Neural crest cell (in vitro differentiated cells): ENCODE measurements around the gene GDF10. TPM values are rescaled to one million over a fixed set of nuclear protein-coding genes. Genes with fewer than 3 reads are reported as not detected.

ENCODE experiments used
- DNase-seq: peaks from one replicate; pipeline ENCODE4 v3.0.0; 2021; ENCODE audit warnings: low read depth, mixed read lengths, low spot score
- H3K27ac Mint-ChIP-seq: one replicate; pipeline ENCODE4 v1.8.0; 2021; ENCODE audit warnings: mild to moderate bottlenecking, mixed read lengths; ENCODE audit not compliant: unreplicated experiment
- H3K27me3 Mint-ChIP-seq: 2 replicates; pipeline ENCODE4 v1.8.0; 2021; ENCODE audit warnings: low read depth, mild to moderate bottlenecking, mixed read lengths
- H3K36me3 Mint-ChIP-seq: 2 replicates; pipeline ENCODE4 v1.8.0; 2021; ENCODE audit warnings: low read depth, mild to moderate bottlenecking, mixed read lengths
- H3K4me1 Mint-ChIP-seq: 2 replicates; pipeline ENCODE4 v1.8.0; 2021; ENCODE audit warnings: mixed read lengths
- H3K4me3 Mint-ChIP-seq: one replicate; pipeline ENCODE4 v1.8.0; 2021; ENCODE audit warnings: mild to moderate bottlenecking, mixed read lengths
- H3K9me3 Mint-ChIP-seq: 2 replicates; pipeline ENCODE4 v1.8.0; 2021; ENCODE audit warnings: mixed read lengths
- total RNA-seq: library from RNA; stranded (reverse); gene quantifications from 2 replicates; pipeline ENCODE4 v1.2.1, GENCODE V29; 2021
- TF ChIP-seq, protein P1 (sequence below): fragments of 200-600 bp; sonication (generic); conservative IDR thresholded peaks from 2 replicates; pipeline ENCODE4 v1.5.0; 2021; ENCODE audit warnings: antibody characterized with exemption, mild to moderate bottlenecking

The GDF10 gene
- total RNA-seq, 1 donor from 2014 or later, result 2.9 TPM

GRCh38 chr10:47258921-47259320 lies 41.1 kb upstream of the GDF10 start:
- no peaks in the 10 kb centered on the region for H3K36me3 Mint-ChIP-seq
- peaks cover 2% of the 10 kb centered on the region for H3K9me3 Mint-ChIP-seq
- H3K4me3 Mint-ChIP-seq, result no peak overlapping the region
- no peak for DNase-seq
- no peaks in the 10 kb centered on the region for H3K27me3 Mint-ChIP-seq
- no peak overlapping the region for H3K27ac Mint-ChIP-seq
- TF ChIP-seq, protein P1, sequence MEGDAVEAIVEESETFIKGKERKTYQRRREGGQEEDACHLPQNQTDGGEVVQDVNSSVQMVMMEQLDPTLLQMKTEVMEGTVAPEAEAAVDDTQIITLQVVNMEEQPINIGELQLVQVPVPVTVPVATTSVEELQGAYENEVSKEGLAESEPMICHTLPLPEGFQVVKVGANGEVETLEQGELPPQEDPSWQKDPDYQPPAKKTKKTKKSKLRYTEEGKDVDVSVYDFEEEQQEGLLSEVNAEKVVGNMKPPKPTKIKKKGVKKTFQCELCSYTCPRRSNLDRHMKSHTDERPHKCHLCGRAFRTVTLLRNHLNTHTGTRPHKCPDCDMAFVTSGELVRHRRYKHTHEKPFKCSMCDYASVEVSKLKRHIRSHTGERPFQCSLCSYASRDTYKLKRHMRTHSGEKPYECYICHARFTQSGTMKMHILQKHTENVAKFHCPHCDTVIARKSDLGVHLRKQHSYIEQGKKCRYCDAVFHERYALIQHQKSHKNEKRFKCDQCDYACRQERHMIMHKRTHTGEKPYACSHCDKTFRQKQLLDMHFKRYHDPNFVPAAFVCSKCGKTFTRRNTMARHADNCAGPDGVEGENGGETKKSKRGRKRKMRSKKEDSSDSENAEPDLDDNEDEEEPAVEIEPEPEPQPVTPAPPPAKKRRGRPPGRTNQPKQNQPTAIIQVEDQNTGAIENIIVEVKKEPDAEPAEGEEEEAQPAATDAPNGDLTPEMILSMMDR, result no peak
- peaks cover 6% of the 10 kb centered on the region for H3K4me1 Mint-ChIP-seq

DNA sequence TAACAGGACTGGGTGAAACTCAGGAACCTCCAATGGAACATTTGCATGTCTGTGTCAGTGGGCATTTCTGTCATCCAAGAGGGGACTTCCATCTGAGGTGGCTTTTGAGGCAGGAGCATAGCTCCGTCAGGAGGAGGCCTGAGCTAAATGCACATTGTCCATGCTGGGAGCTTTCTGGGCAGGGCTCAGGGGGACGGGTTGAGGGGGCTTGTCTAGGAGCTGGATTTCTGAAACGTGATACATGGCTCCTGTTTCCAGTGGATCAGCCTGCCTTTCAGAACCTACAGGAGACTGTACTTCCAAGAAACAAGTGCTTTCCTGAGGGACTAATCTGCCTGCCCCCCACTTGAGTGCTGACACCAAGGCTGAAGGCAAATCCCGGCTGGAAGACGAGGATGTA lies 40.5 kb upstream of the GDF10 start:
- peaks cover 2% of the 10 kb centered on the region for H3K9me3 Mint-ChIP-seq
- H3K4me3 Mint-ChIP-seq, result no peak overlapping the region
- no peaks in the 10 kb centered on the region for H3K36me3 Mint-ChIP-seq
- H3K27me3 Mint-ChIP-seq, result no peaks in the 10 kb centered on the region
- peaks cover 3% of the 10 kb centered on the region for H3K4me1 Mint-ChIP-seq
- no peak overlapping the region for H3K27ac Mint-ChIP-seq
- no peak for DNase-seq
- TF ChIP-seq, protein P1, result no peak

GRCh38 chr10:47260505-47261111 lies 39.4 kb upstream of the GDF10 start:
- H3K9me3 Mint-ChIP-seq, result peaks cover 2% of the 10 kb centered on the region
- TF ChIP-seq, protein P1, result no peak
- H3K27ac Mint-ChIP-seq, result no peak overlapping the region
- no peaks in the 10 kb centered on the region for H3K36me3 Mint-ChIP-seq
- no peaks in the 10 kb centered on the region for H3K27me3 Mint-ChIP-seq
- H3K4me1 Mint-ChIP-seq, result no peaks in the 10 kb centered on the region
- no peak overlapping the region for H3K4me3 Mint-ChIP-seq
- no peak for DNase-seq

GRCh38 chr10:47261121-47261520 lies 38.9 kb upstream of the GDF10 start:
- no peak for DNase-seq
- TF ChIP-seq, protein P1, result no peak
- Mint-ChIP-seq H3K4me3 (no peak overlapping the region), H3K4me1 (no peaks in the 10 kb centered on the region), H3K36me3 (no peaks in the 10 kb centered on the region), H3K9me3 (peaks cover 2% of the 10 kb centered on the region), H3K27me3 (no peaks in the 10 kb centered on the region), H3K27ac (peak overlapping the region; percentile 89)

- H3K27ac Mint-ChIP-seq, result peak overlapping the region; percentile 47
- H3K4me3 Mint-ChIP-seq, result no peak overlapping the region
- H3K9me3 Mint-ChIP-seq, result peaks cover 2% of the 10 kb centered on the region
Measured at GRCh38 chr10:47261556-47261955, 38.4 kb upstream of the GDF10 start.

More at GRCh38 chr10:47261556-47261955, 38.4 kb upstream of the GDF10 start:
- H3K27me3 Mint-ChIP-seq, result no peaks in the 10 kb centered on the region
- H3K36me3 Mint-ChIP-seq, result no peaks in the 10 kb centered on the region
- TF ChIP-seq, protein P1, result no peak
- no peak for DNase-seq
- H3K4me1 Mint-ChIP-seq, result no peaks in the 10 kb centered on the region
